CD4-positive, alpha-beta T cell (primary cell): ENCODE data around the gene PRPF19. TPM values are rescaled to one million over a fixed set of nuclear protein-coding genes. Genes with fewer than 3 reads are reported as not detected.

Experiments
- ATAC-seq: fragments of 200-7000 bp; cut with Tn5 transposase; one replicate; pipeline ENCODE4 v1.10.0; 2022; ENCODE audit warnings: mild to moderate bottlenecking; ENCODE audit not compliant: poor library complexity
- CTCF ChIA-PET: fragments of 350-600 bp; sonication (Branson Sonifier 250); formaldehyde crosslinking; loops from one replicate; lab custom pipeline; 2021; ENCODE audit warnings: antibody characterized with exemption, inconsistent platforms; lab: Charles Lee
- POLR2A ChIA-PET: fragments of 350-600 bp; sonication (Branson Sonifier 250); formaldehyde crosslinking; loops from one replicate; lab custom pipeline; 2021; ENCODE audit warnings: antibody characterized with exemption, inconsistent platforms; lab: Charles Lee
- DNase-seq, 14 experiments: peaks; one replicate each; pipeline ENCODE4 v3.0.0-alpha.2; 2013 to 2020; ENCODE audit warnings: mixed read lengths in 2 of 14
- H3K27ac ChIP-seq, 2 donors: one replicate each; pipeline versions ENCODE4 v1.5.1 to v1.7.0; 2013; ENCODE audit warnings: low read length in 2 of 2, low read depth in 1 of 2, mild to moderate bottlenecking in 1 of 2
- H3K27me3 ChIP-seq, 2 experiments: 1 replicate in 1 of 2; 2 replicates in 1 of 2; pipeline versions ENCODE4 v1.6.1 to v1.7.0; 2013; ENCODE audit warnings: low read length in 2 of 2, control low read depth in 1 of 2, mild to moderate bottlenecking in 1 of 2, moderate library complexity in 1 of 2; ENCODE audit not compliant: insufficient read depth in 2 of 2, control insufficient read depth in 1 of 2
- H3K36me3 ChIP-seq: one replicate; pipeline ENCODE4 v1.6.1; 2013; ENCODE audit warnings: low read length, control low read depth; ENCODE audit not compliant: insufficient read depth
- H3K4me1 ChIP-seq: one replicate; pipeline ENCODE4 v1.6.1; 2013; ENCODE audit warnings: low read length, control low read depth; ENCODE audit not compliant: insufficient read depth
- H3K4me3 ChIP-seq: one replicate; pipeline ENCODE4 v1.5.1; 2013; ENCODE audit warnings: mild to moderate bottlenecking, low read length, moderate library complexity
- H3K9me3 ChIP-seq, 2 experiments: 1 replicate in 1 of 2; 2 replicates in 1 of 2; pipeline versions ENCODE4 v1.6.1 to v1.7.0; 2013; ENCODE audit warnings: low read length in 2 of 2, mild to moderate bottlenecking in 2 of 2, control low read depth in 1 of 2, moderate library complexity in 1 of 2; ENCODE audit not compliant: control insufficient read depth in 1 of 2, insufficient read depth in 1 of 2
- H3K27ac Mint-ChIP-seq: one replicate; pipeline ENCODE4 v1.8.0; 2020; ENCODE audit warnings: mixed read lengths
- H3K27me3 Mint-ChIP-seq: one replicate; pipeline ENCODE4 v1.8.0; 2021; ENCODE audit warnings: mixed read lengths
- H3K36me3 Mint-ChIP-seq: one replicate; pipeline ENCODE4 v1.8.0; 2021; ENCODE audit warnings: low read depth, mixed read lengths
- H3K4me1 Mint-ChIP-seq: one replicate; pipeline ENCODE4 v1.8.0; 2021; ENCODE audit warnings: low read depth, mixed read lengths
- H3K4me3 Mint-ChIP-seq: one replicate; pipeline ENCODE4 v1.8.0; 2020; ENCODE audit warnings: mild to moderate bottlenecking, mixed read lengths
- H3K9me3 Mint-ChIP-seq: one replicate; pipeline ENCODE4 v1.8.0; 2020; ENCODE audit warnings: mixed read lengths
- CTCF ChIP-seq: fragments of 200-600 bp; IDR thresholded peaks from one replicate; pipeline ENCODE4 v1.8.0; 2022; ENCODE audit warnings: antibody characterized with exemption, mild to moderate bottlenecking
- intact Hi-C, 2 experiments: fragments of 100-400 bp; cut with DNase I in 1 of 2; cut with micrococcal nuclease in 1 of 2; formaldehyde crosslinking; loops; one replicate each; pipeline versions ENCODE4 v1.15.1 to v1.9.0; 2023 to 2025; cut with DNase I, micrococcal nuclease
- total RNA-seq, 174 experiments: library from RNA in 2 of 174; stranded (reverse) in 2 of 174; gene quantifications; one replicate each; pipeline ENCODE4 v1.2.3 and lab custom pipeline; 2021 to 2026

Gene PRPF19
- total RNA-seq, 2 experiments from 2014 or later = 63.2 to 67.3 TPM

- Mint-ChIP-seq H3K9me3 (no peaks in the 10 kb centered on the region), H3K4me1 (peaks cover 4% of the 10 kb centered on the region), H3K27me3 (peaks cover 3% of the 10 kb centered on the region), H3K27ac (no peak overlapping the region), H3K4me3 (no peak overlapping the region), H3K36me3 (peaks cover 11% of the 10 kb centered on the region)
- Histone ChIP-seq H3K9me3 (no peaks in the 10 kb centered on the region), H3K27me3 (peaks cover 0 to 4% of the 10 kb centered on the region in 2 experiments), H3K27ac (no peak overlapping the region), H3K36me3 (no peaks in the 10 kb centered on the region), H3K4me3 (no peak overlapping the region), H3K4me1 (peaks cover 4% of the 10 kb centered on the region)
- CTCF ChIA-PET = interaction anchor here (0.6 to 1.0 kb wide), 2 partner anchors 17 to 212 kb away, joined by 3 read pairs; no protein-coding TSS in a partner anchor
- ATAC-seq = no peak
- POLR2A ChIA-PET = no interaction called here
- intact Hi-C loops = no loop called here
- no peak for TF ChIP-seq CTCF
- DNase-seq = no peak
These were observed 38.9 kb upstream of the PRPF19 start for GRCh38 chr11:60945295-60945667.

- ATAC-seq = no peak
These were observed 38.3 kb upstream of the PRPF19 start for GRCh38 chr11:60944490-60945294.

GRCh38 chr11:60942970-60943565 is 36.7 kb upstream of the PRPF19 start:
- no peaks in the 10 kb centered on the region for H3K4me1 ChIP-seq
- intact Hi-C loops = loop anchor here in 1 of 2 experiments (5.0 kb wide), 1 partner anchor 839 kb away; no protein-coding TSS in a partner anchor
- no peak overlapping the region for H3K4me3 ChIP-seq
- no peaks in the 10 kb centered on the region for H3K27me3 Mint-ChIP-seq
- no peaks in the 10 kb centered on the region for H3K27me3 ChIP-seq
- no peak for TF ChIP-seq CTCF
- ATAC-seq = no peak
- no peak overlapping the region for H3K27ac Mint-ChIP-seq
- no peaks in the 10 kb centered on the region for H3K9me3 Mint-ChIP-seq
- H3K36me3 ChIP-seq = no peaks in the 10 kb centered on the region
- ChIA-PET POLR2A (interaction anchor here (1.0 kb wide), 1 partner anchor 29 kb away, joined by 3 read pairs; the partner anchor contains the start of gene TMEM109), CTCF (no interaction called here)
- DNase-seq = no peak
- H3K4me1 Mint-ChIP-seq = no peaks in the 10 kb centered on the region
- H3K27ac ChIP-seq = no peak overlapping the region
- H3K9me3 ChIP-seq = no peaks in the 10 kb centered on the region
- H3K36me3 Mint-ChIP-seq = peaks cover 11% of the 10 kb centered on the region
- H3K4me3 Mint-ChIP-seq = no peak overlapping the region

More at GRCh38 chr11:60944490-60945294, 38.3 kb upstream of the PRPF19 start:
- Histone ChIP-seq H3K27ac (no peak overlapping the region), H3K9me3 (no peaks in the 10 kb centered on the region), H3K27me3 (peaks cover 0 to 4% of the 10 kb centered on the region in 2 experiments), H3K4me1 (no peaks in the 10 kb centered on the region), H3K36me3 (no peaks in the 10 kb centered on the region), H3K4me3 (no peak overlapping the region)
- peak overlapping the region; percentile 17 for H3K27ac Mint-ChIP-seq
- no peaks in the 10 kb centered on the region for H3K27me3 Mint-ChIP-seq
- peaks cover 11% of the 10 kb centered on the region for H3K36me3 Mint-ChIP-seq
- POLR2A ChIA-PET = no interaction called here
- no peaks in the 10 kb centered on the region for H3K4me1 Mint-ChIP-seq
- peak in 2 of 14 experiments; percentile 45 to 48 for DNase-seq
- CTCF ChIA-PET = interaction anchor here (0.6 to 1.0 kb wide), 2 partner anchors 18 to 213 kb away, joined by 3 read pairs; no protein-coding TSS in a partner anchor
- intact Hi-C loops = loop anchor here in 1 of 2 experiments (5.0 kb wide), 1 partner anchor 838 kb away; no protein-coding TSS in a partner anchor
- H3K4me3 Mint-ChIP-seq = no peak overlapping the region
- TF ChIP-seq CTCF = peak; percentile 24
- no peaks in the 10 kb centered on the region for H3K9me3 Mint-ChIP-seq
